ENCODE results near the gene TMEM255B.

Gene TMEM255B

GRCh38 chr13:113747291-113747833 lies 11.7 kb upstream of the TMEM255B start:
- no peak overlapping the region for H3K27ac ChIP-seq
- TF ChIP-seq ZFX (IDR thresholded peaks at IDR 0.05) (no peak), CTCF (conservative IDR thresholded peaks at IDR 0.05) (no peak)

- no peak overlapping the region for H3K27ac ChIP-seq
- TF ChIP-seq ZFX (IDR thresholded peaks at IDR 0.05) = no peak
- no peak for TF ChIP-seq CTCF (conservative IDR thresholded peaks at IDR 0.05)
Observed at GRCh38 chr13:113748101-113748861, 10.7 kb upstream of the TMEM255B start.

- no peak overlapping the region for H3K27ac ChIP-seq
- no peak for TF ChIP-seq ZFX (IDR thresholded peaks at IDR 0.05)
- no peak for TF ChIP-seq CTCF (conservative IDR thresholded peaks at IDR 0.05)
Observed at GRCh38 chr13:113748862-113749451, 10.1 kb upstream of the TMEM255B start.

GRCh38 chr13:113749507-113749906 lies 9.5 kb upstream of the TMEM255B start:
- H3K27ac ChIP-seq = no peak overlapping the region
- TF ChIP-seq ZFX (IDR thresholded peaks at IDR 0.05) (no peak), CTCF (conservative IDR thresholded peaks at IDR 0.05) (no peak)

- no peak for TF ChIP-seq ZFX (IDR thresholded peaks at IDR 0.05)
- TF ChIP-seq CTCF (conservative IDR thresholded peaks at IDR 0.05) = no peak
- H3K27ac ChIP-seq = no peak overlapping the region
Observed at GRCh38 chr13:113749967-113750366, 9.1 kb upstream of the TMEM255B start.

- no peak overlapping the region for H3K27ac ChIP-seq
- TF ChIP-seq CTCF (conservative IDR thresholded peaks at IDR 0.05) (no peak), ZFX (IDR thresholded peaks at IDR 0.05) (no peak)
Observed at GRCh38 chr13:113750554-113751399, 8.2 kb upstream of the TMEM255B start.
